Measurements from ENCODE around the gene BMPR2.

The BMPR2 gene

DNA sequence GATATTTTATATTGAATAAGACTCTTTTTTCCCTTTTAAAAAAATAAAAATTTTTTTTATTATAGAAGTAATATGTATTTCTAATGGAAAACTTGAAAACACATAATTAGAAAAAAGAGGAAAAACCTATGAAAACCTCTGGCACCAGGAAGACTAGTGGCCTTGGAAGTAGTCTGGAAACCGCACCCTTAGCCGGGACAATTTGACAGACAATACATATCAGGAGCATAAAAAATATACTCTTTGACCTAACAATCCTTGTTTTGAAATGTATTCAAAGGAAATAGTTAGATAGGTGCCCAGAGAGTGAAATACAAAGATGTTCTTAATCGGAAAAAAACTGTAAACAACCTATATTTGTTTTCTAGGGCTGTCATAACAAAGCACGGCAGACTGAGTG is 223.8 kb downstream of the BMPR2 start:
- Histone ChIP-seq H3K4ac (ENCODE audit: low read depth in 1 of 2, low read length in 2 of 2) (no peak overlapping the region), H2AFZ (ENCODE audit: low read depth, low read length) (no peak overlapping the region), H3K9ac (ENCODE audit: low read length) (no peak overlapping the region), H2BK15ac (ENCODE audit: low read depth, poor library complexity, severe bottlenecking) (no peak overlapping the region), H4K8ac (ENCODE audit: low read length) (no peak overlapping the region), H3K4me1 (ENCODE audit: control insufficient read depth, insufficient read depth, low read depth, low read length) (no peaks in the 10 kb centered on the region), H4K91ac (ENCODE audit: low read length) (no peak overlapping the region), H3K18ac (ENCODE audit: low read depth in 1 of 2, low read length in 2 of 2) (no peak overlapping the region), H2BK12ac (ENCODE audit: low read length in 2 of 2) (no peak overlapping the region), H3K9me3 (ENCODE audit: control insufficient read depth, low read length) (no peaks in the 10 kb centered on the region), H3K79me1 (replicated peaks; ENCODE audit: low read length, poor library complexity, severe bottlenecking) (no peaks in the 10 kb centered on the region), H3K23ac (ENCODE audit: low read length in 2 of 2) (no peak overlapping the region), H2BK5ac (ENCODE audit: low read depth, low read length, poor library complexity, severe bottlenecking) (no peak overlapping the region), H3K36me3 (ENCODE audit: control insufficient read depth in 1 of 2, insufficient read depth in 2 of 2, low read depth in 1 of 2, low read length in 2 of 2) (no peaks in the 10 kb centered on the region), H3K14ac (ENCODE audit: low read length in 2 of 2) (no peak overlapping the region), H2AK5ac (ENCODE audit: low read length, severe bottlenecking) (no peak overlapping the region), H2BK120ac (ENCODE audit: low read depth, low read length) (no peak overlapping the region), H3K27ac (ENCODE audit: low read length, poor library complexity, severe bottlenecking) (no peak overlapping the region), H3K4me3 (ENCODE audit: insufficient read depth in 1 of 2, low read depth in 1 of 2, low read length in 2 of 2) (no peak overlapping the region), H3K4me2 (ENCODE audit: low read length, poor library complexity, severe bottlenecking) (no peak overlapping the region), H3K27me3 (ENCODE audit: control insufficient read depth in 1 of 2, insufficient read depth in 1 of 2, low read length in 2 of 2) (no peaks in the 10 kb centered on the region)
- DNase-seq, result no peak
- WGBS, result 75% methylated on average over 3 of the region's 4 CpGs

DNA sequence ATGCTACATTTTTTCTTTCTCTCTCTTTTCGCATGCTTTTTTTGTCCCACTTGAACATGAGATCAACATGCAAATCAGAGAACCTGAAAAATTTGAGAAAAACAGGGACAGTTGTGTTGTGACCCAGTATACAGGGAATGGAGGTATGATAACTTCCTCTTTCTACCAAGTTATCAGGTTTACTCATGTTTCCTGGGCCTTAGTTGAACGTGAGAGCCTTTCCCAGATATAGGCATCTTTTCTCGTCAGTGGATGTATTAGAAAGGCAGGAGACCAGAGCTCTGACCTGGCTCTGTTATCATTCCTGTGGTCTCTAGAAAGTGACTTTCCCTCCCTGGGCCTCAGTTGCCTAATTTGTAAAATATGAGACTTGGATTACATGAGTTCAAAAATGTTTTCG is 228.6 kb downstream of the BMPR2 start:
- H3K4me1 ChIP-seq (ENCODE audit: control insufficient read depth, insufficient read depth, low read depth, low read length), result no peaks in the 10 kb centered on the region
- WGBS, result 77% methylated on average over 3 of the region's 4 CpGs

DNA sequence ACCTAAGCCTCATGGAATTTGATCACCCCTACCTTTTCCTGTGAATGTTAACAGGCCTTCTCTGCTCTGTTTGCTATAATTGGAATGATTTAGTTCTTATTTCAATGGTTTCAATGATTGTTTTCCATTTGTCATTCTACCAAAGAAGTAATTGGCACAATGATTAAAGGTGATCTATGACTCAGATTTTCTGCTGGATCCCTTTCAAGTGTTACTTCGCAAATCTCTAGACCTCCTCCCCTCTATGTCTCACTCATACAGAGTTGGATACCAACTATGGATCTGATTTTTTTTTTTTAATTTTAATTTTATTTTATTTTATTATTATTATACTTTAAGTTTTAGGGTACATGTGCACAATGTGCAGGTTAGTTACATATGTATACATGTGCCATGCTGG is 229.0 kb downstream of the BMPR2 start:
- Histone ChIP-seq H3K14ac (ENCODE audit: low read length in 2 of 2) (no peak overlapping the region), H3K23ac (ENCODE audit: low read length in 2 of 2) (no peak overlapping the region), H2AK5ac (ENCODE audit: low read length, severe bottlenecking) (no peak overlapping the region), H2BK120ac (ENCODE audit: low read depth, low read length) (no peak overlapping the region), H4K91ac (ENCODE audit: low read length) (no peak overlapping the region), H3K4me3 (ENCODE audit: insufficient read depth in 1 of 2, low read depth in 1 of 2, low read length in 2 of 2) (no peak overlapping the region), H2AFZ (ENCODE audit: low read depth, low read length) (no peak overlapping the region), H2BK12ac (ENCODE audit: low read length in 2 of 2) (no peak overlapping the region), H3K4ac (ENCODE audit: low read depth in 1 of 2, low read length in 2 of 2) (no peak overlapping the region), H3K4me1 (ENCODE audit: control insufficient read depth, insufficient read depth, low read depth, low read length) (no peaks in the 10 kb centered on the region), H3K9ac (ENCODE audit: low read length) (no peak overlapping the region), H4K8ac (ENCODE audit: low read length) (no peak overlapping the region), H2BK15ac (ENCODE audit: low read depth, poor library complexity, severe bottlenecking) (no peak overlapping the region), H3K79me1 (replicated peaks; ENCODE audit: low read length, poor library complexity, severe bottlenecking) (no peaks in the 10 kb centered on the region), H3K9me3 (ENCODE audit: control insufficient read depth, low read length) (no peaks in the 10 kb centered on the region), H3K27ac (ENCODE audit: low read length, poor library complexity, severe bottlenecking) (no peak overlapping the region), H3K27me3 (ENCODE audit: control insufficient read depth in 1 of 2, insufficient read depth in 1 of 2, low read length in 2 of 2) (no peaks in the 10 kb centered on the region), H3K18ac (ENCODE audit: low read depth in 1 of 2, low read length in 2 of 2) (no peak overlapping the region), H3K36me3 (ENCODE audit: control insufficient read depth in 1 of 2, insufficient read depth in 2 of 2, low read depth in 1 of 2, low read length in 2 of 2) (no peaks in the 10 kb centered on the region), H2BK5ac (ENCODE audit: low read depth, low read length, poor library complexity, severe bottlenecking) (no peak overlapping the region), H3K4me2 (ENCODE audit: low read length, poor library complexity, severe bottlenecking) (no peak overlapping the region)
- no CpG with 5 or more reads among the region's 1 CpG for WGBS
- no peak for DNase-seq

More for the DNA sequence above, 228.6 kb downstream of the BMPR2 start:
- DNase-seq, result no peak
- H3K9ac ChIP-seq (ENCODE audit: low read length), result no peak overlapping the region
- no peak overlapping the region for H3K14ac ChIP-seq (ENCODE audit: low read length in 2 of 2)
- H4K91ac ChIP-seq (ENCODE audit: low read length), result no peak overlapping the region
- H3K4me3 ChIP-seq (ENCODE audit: insufficient read depth in 1 of 2, low read depth in 1 of 2, low read length in 2 of 2), result no peak overlapping the region
- H3K36me3 ChIP-seq (ENCODE audit: control insufficient read depth in 1 of 2, insufficient read depth in 2 of 2, low read depth in 1 of 2, low read length in 2 of 2), result no peaks in the 10 kb centered on the region
- no peak overlapping the region for H2AFZ ChIP-seq (ENCODE audit: low read depth, low read length)
- no peak overlapping the region for H2BK15ac ChIP-seq (ENCODE audit: low read depth, poor library complexity, severe bottlenecking)
- H2BK12ac ChIP-seq (ENCODE audit: low read length in 2 of 2), result no peak overlapping the region
- H3K9me3 ChIP-seq (ENCODE audit: control insufficient read depth, low read length), result no peaks in the 10 kb centered on the region
- H3K4me2 ChIP-seq (ENCODE audit: low read length, poor library complexity, severe bottlenecking), result no peak overlapping the region
- no peak overlapping the region for H2BK5ac ChIP-seq (ENCODE audit: low read depth, low read length, poor library complexity, severe bottlenecking)
- no peak overlapping the region for H3K27ac ChIP-seq (ENCODE audit: low read length, poor library complexity, severe bottlenecking)
- no peaks in the 10 kb centered on the region for H3K27me3 ChIP-seq (ENCODE audit: control insufficient read depth in 1 of 2, insufficient read depth in 1 of 2, low read length in 2 of 2)
- no peak overlapping the region for H2AK5ac ChIP-seq (ENCODE audit: low read length, severe bottlenecking)
- no peak overlapping the region for H2BK120ac ChIP-seq (ENCODE audit: low read depth, low read length)
- H3K79me1 ChIP-seq (replicated peaks; ENCODE audit: low read length, poor library complexity, severe bottlenecking), result no peaks in the 10 kb centered on the region
- H4K8ac ChIP-seq (ENCODE audit: low read length), result no peak overlapping the region
- H3K4ac ChIP-seq (ENCODE audit: low read depth in 1 of 2, low read length in 2 of 2), result no peak overlapping the region
- H3K23ac ChIP-seq (ENCODE audit: low read length in 2 of 2), result no peak overlapping the region
- H3K18ac ChIP-seq (ENCODE audit: low read depth in 1 of 2, low read length in 2 of 2), result no peak overlapping the region

DNA sequence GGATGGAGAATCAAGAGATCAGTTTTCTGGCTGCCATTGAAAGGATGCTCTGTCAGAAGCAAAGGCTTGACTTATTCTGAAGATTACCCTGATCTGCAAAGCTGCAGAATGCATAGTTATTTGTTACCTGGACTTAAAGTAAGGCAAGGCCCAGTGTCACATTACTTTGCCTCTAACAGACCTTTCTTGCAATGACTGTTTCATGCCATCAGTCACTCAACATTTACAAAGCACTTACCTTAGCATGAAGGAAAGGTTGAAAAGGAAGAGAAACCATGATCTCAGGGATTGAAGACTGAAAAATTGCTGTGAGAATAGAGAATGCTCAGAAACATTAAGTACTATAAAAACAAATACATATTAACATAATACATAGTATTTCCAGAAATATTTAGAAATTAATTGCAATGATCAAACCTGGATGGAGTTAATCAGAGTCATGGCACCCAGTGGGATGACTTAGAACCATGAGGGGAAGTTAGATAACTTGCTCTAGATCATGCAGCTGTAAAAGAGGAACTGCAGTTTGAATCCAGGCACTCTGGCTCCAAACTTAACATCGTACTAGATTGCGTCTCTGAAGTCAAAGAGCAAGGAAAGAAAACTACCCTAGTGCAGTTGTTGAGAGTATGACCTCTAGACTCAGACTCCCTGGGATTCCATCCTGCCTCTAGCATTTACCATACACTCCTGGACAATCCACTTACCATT is 232.2 kb downstream of the BMPR2 start:
- no peak overlapping the region for H2AFZ ChIP-seq (ENCODE audit: low read depth, low read length)
- no peak overlapping the region for H2BK120ac ChIP-seq (ENCODE audit: low read depth, low read length)
- no peak overlapping the region for H2BK15ac ChIP-seq (ENCODE audit: low read depth, poor library complexity, severe bottlenecking)
- no peak overlapping the region for H3K23ac ChIP-seq (ENCODE audit: low read length in 2 of 2)
- no peak overlapping the region for H3K4me2 ChIP-seq (ENCODE audit: low read length, poor library complexity, severe bottlenecking)
- no peak overlapping the region for H3K14ac ChIP-seq (ENCODE audit: low read length in 2 of 2)
- H3K79me1 ChIP-seq (replicated peaks; ENCODE audit: low read length, poor library complexity, severe bottlenecking), result no peaks in the 10 kb centered on the region
- H3K9ac ChIP-seq (ENCODE audit: low read length), result no peak overlapping the region
- H4K91ac ChIP-seq (ENCODE audit: low read length), result no peak overlapping the region
- no peaks in the 10 kb centered on the region for H3K27me3 ChIP-seq (ENCODE audit: control insufficient read depth in 1 of 2, insufficient read depth in 1 of 2, low read length in 2 of 2)
- no peak overlapping the region for H3K4ac ChIP-seq (ENCODE audit: low read depth in 1 of 2, low read length in 2 of 2)
- H2BK12ac ChIP-seq (ENCODE audit: low read length in 2 of 2), result no peak overlapping the region
- H3K36me3 ChIP-seq (ENCODE audit: control insufficient read depth in 1 of 2, insufficient read depth in 2 of 2, low read depth in 1 of 2, low read length in 2 of 2), result no peaks in the 10 kb centered on the region
- no peak overlapping the region for H3K4me3 ChIP-seq (ENCODE audit: insufficient read depth in 1 of 2, low read depth in 1 of 2, low read length in 2 of 2)
- H3K18ac ChIP-seq (ENCODE audit: low read depth in 1 of 2, low read length in 2 of 2), result no peak overlapping the region
- DNase-seq, result no peak
- H3K4me1 ChIP-seq (ENCODE audit: control insufficient read depth, insufficient read depth, low read depth, low read length), result no peaks in the 10 kb centered on the region
- H2AK5ac ChIP-seq (ENCODE audit: low read length, severe bottlenecking), result no peak overlapping the region
- H3K27ac ChIP-seq (ENCODE audit: low read length, poor library complexity, severe bottlenecking), result no peak overlapping the region
- WGBS, result 100% methylated on average over 2 of the region's 2 CpGs
- no peak overlapping the region for H2BK5ac ChIP-seq (ENCODE audit: low read depth, low read length, poor library complexity, severe bottlenecking)
- H3K9me3 ChIP-seq (ENCODE audit: control insufficient read depth, low read length), result no peaks in the 10 kb centered on the region
- H4K8ac ChIP-seq (ENCODE audit: low read length), result no peak overlapping the region

Data from mesenchymal stem cell (in vitro differentiated cells and primary cell).